HG02571 (cell line): ENCODE data around the gene SLC2A9.
"Not testable (repeated sequence)": the region's sequence is repeated elsewhere in the genome, so short reads cannot be mapped to it uniquely, and the experiment has no call there.

ENCODE experiments used
- ATAC-seq: cut with Tn5 transposase; IDR thresholded peaks from one replicate; pipeline ENCODE4 v1.9.1; 2021; ENCODE audit warnings: mild to moderate bottlenecking, moderate library complexity; ENCODE audit not compliant: unreplicated experiment

Gene SLC2A9

DNA sequence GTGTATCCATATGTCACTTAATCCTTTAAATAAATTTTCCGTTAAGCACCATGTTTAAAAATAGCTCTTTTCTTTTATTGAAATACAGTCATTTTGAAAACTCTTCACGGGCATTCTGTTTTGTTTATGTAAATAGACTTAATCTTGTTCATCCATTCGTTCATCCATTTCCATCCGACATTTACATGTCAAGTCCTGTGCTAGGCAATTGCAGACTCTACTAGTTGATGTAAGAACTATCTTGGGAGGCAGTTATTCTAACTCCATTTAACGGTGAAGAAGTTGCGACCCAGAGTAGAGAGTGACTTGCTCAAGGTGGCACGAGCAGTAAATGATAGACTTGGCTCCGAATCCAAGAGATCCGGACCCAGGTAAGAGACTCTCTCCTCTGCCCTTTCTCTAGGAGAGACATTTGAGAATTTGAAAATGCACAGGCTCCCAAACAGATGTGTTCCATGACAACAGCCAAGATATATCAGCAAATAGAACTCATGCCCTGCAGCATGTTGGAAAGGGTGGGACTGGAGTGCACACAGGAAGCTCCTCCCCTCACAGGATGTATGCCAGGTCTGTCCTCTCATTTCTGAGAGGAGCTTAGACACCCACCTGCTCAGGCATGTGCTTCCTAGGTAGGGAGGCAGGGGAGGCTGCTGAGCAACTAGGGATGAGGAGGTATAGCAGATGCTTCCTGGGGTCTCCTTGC lies 175.4 kb downstream of the SLC2A9 start:
- no peak for ATAC-seq

GRCh38 chr4:9841072-9841471 lies 180.2 kb downstream of the SLC2A9 start:
- ATAC-seq = no peak

GRCh38 chr4:9835430-9835829 lies 185.9 kb downstream of the SLC2A9 start:
- ATAC-seq = no peak

DNA sequence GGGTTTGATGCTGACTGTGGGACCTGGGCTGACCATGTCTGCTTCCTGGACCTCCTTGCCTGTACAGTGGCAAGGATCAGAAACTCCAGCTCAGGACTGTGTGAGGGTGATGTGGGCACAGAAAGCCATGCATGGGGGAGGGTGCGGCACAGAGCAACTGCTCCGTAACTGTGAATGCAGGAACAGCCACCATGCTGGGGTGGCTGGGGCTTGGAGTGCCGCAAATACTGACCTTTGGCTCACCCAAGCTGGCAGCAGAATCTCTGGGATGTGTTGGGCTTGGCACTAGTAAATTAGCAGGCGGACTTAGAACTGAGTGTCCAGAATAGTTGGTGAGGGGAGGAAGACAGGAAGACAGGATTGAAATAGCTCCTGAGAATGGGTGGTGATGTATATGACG lies 187.9 kb downstream of the SLC2A9 start:
- no peak for ATAC-seq

GRCh38 chr4:9832640-9833039 lies 188.7 kb downstream of the SLC2A9 start:
- ATAC-seq = no peak

GRCh38 chr4:9826551-9826950 lies 194.7 kb downstream of the SLC2A9 start:
- no peak for ATAC-seq

GRCh38 chr4:9825049-9825448 lies 196.2 kb downstream of the SLC2A9 start:
- no peak for ATAC-seq

DNA sequence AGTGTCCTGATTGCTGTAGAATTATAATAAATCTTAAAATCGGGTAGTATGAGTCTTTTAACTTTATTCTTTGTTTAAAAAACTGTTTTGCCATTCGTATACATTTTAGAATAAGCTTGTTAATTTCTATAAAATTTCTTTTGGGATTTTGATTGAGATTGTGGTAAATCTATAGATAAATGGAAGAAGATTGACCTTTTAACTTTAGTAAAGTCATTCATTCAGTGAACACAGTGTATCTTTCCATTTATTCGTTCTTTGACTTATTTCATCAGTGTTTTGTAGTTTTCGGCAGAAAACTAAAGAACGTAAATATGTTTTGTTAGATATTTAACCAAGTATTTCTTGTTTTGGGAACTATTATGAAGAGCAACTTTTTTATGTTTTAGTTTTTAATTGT lies 201.0 kb downstream of the SLC2A9 start:
- ATAC-seq = no peak

GRCh38 chr4:9816285-9816684 lies 205.0 kb downstream of the SLC2A9 start:
- ATAC-seq = no peak

GRCh38 chr4:9812501-9813340 lies 208.6 kb downstream of the SLC2A9 start:
- peak; percentile 59 for ATAC-seq

GRCh38 chr4:9811806-9812205 lies 209.5 kb downstream of the SLC2A9 start:
- ATAC-seq = no peak

- ATAC-seq = no peak
These were observed 213.2 kb downstream of the SLC2A9 start for GRCh38 chr4:9808077-9808476.

DNA sequence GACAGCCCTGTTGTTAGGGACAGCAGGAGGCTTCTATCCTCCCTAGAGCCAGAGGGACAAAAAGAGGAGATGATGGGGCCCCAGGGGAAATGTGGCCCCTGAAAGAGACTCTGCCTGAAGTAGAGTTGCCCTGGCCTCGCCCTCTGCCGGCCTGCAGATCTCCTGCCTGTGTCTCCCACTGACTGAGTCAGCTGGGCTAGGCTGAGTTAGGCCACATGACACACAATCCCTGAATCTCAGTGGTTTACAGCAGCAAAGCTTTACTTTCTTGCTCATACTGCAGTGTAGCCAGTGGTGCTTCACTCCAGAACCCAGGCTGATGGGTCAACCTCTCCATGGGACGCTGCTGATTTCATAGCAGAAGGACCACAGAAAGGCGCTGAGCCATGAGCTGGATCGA lies 216.4 kb downstream of the SLC2A9 start:
- no peak for ATAC-seq

GRCh38 chr4:9800848-9801247 lies 220.4 kb downstream of the SLC2A9 start:
- ATAC-seq = no peak

DNA sequence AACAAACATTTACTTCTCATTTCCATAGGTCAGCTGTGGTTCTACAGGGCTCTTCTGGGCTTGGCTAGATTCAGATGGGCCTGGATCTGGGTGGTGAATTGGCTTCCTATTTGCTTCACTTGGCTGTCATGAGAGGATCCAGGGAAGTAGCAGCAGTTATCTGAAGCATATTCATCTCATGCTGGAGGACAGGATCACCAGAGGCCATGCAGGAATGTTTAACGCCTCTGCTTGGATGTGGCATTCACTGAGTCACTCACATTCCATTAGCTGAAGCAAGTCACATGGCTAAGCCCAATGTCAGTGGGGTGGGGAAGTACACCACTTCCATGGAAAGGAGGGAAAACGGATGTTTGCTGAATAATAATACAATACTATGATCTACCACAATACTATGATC lies 224.7 kb downstream of the SLC2A9 start:
- ATAC-seq = not testable (repeated sequence)

DNA sequence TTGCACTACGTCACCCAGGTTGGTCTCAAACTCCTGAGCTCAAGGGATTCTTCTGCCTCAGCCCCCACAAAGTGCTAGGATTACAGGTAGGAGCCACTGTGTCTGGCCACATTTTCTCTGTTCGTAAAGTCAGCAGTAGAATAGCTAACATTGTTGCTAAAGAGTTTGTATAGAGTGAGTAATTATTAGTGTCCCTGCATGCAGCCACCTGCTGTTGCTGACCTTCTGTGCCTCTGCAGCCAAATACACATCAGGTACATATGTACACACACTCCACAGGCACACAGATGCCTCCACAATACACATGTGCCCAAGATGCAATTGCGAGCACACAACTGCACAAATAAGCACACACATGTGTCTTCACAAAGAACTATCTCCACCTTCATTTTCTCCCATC lies 228.9 kb downstream of the SLC2A9 start:
- ATAC-seq = no peak

DNA sequence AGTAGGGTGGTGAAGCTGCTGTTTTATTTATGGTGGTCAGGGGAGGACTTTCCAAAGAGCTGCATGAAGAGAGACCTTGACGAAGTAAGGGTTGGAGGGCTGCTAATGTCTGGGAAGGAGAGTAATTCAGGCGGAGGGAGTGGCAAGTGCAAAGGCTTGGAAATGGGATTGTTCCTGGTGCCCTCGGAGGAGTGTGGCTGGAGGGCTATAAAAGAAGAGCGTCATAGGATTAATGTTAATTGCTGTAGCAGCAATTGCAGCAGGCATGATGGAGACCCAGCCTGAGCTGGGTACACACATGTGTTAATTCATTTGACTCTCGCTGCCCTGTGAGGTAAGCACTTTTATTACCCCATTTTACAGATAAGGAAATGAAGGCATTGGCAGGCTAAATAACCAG lies 235.4 kb downstream of the SLC2A9 start:
- not testable (repeated sequence) for ATAC-seq

DNA sequence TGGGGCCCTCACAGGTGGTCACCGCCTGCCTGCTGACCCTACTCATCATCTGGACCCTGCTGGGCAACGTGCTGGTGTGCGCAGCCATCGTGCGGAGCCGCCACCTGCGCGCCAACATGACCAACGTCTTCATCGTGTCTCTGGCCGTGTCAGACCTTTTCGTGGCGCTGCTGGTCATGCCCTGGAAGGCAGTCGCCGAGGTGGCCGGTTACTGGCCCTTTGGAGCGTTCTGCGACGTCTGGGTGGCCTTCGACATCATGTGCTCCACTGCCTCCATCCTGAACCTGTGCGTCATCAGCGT lies 239.2 kb downstream of the SLC2A9 start:
- no peak for ATAC-seq

DNA sequence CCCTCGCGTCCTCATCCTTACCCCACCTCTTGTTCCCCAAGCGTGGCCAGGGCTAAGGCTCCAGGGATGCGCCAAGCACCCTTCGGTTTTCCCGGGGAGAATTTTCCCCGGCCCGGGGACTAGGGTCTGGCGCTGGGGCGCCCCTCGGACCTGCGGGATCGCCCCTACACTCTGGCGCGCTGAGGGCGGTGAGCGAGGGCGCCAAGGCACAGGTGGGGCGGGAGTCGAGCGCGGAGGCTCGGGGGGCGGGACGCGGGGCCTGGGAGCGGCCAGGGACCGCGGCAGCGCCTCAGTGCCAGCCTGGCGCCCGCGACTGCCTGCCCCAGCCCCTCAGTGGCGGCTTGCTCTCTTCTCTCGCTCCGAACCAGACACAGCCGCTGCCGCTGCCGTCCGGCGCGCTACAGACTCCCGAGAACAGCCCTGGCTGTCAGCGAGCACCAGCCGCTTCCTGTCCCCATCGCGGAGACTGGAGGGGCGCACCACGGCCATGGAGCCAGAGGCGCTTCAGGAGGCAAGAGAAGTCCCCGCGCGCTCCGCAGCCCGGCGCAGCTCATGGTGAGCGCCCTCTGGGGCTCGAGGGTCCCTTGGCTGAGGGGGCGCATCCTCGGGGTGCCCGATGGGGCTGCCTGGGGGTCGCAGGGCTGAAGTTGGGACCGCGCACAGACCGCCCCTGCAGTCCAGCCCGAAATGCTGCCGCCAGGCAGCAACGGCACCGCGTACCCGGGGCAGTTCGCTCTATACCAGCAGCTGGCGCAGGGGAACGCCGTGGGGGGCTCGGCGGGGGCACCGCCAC lies 239.8 kb downstream of the SLC2A9 start, which contains the start of gene DRD5:
DRD5 (plus strand) TSS at position 292 of the 793 bp plus-strand sequence; CDS start at position 688, 396 bp downstream.
- no peak for ATAC-seq
